GM21423 (cell line): ENCODE measurements around the gene PLGRKT.
"Not testable (repeated sequence)": the region's sequence is repeated elsewhere in the genome, so short reads cannot be mapped to it uniquely, and the experiment has no call there.

Experiments used
- ATAC-seq: cut with Tn5 transposase; IDR thresholded peaks from one replicate; pipeline ENCODE4 v1.9.1; 2021; ENCODE audit warnings: mild to moderate bottlenecking, moderate library complexity; ENCODE audit not compliant: unreplicated experiment

PLGRKT gene

DNA sequence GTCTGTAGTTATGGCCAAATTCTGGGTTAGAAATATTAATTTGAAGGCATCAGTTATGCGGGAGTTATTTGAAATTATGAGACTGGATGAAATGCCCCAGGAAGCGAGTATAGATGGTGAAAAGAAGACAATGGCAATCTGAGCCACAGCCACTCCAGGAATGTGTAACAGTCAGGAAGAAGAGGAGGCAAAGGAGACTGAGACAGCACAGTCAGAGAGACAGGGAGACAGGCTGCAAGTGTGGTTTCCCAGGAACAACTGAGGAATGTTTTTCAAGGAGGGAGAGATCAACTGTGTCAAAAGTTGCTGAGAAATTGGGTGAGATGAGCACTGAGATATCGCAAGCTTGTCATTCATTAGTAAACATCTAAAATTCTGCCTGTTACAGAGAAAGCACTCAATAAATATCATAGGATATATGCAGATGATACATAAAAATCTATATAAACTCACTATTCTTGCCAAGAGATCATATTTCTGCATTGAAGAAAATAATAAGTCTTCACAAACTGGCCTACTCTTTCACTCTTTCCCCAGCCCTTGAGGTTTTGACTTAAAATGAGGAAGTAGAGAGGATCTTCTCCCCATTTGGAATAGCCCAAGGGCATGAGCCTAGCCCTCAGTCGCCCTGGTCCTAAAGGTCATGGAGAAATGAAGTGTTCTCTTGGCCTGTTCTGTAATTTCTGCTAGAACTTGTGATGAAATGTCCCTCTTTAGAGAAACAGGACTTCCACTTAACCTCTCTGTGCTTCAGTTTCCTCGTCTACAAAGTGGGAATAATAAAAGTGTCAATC, 49.5 kb downstream of the PLGRKT start:
- no peak for ATAC-seq

DNA sequence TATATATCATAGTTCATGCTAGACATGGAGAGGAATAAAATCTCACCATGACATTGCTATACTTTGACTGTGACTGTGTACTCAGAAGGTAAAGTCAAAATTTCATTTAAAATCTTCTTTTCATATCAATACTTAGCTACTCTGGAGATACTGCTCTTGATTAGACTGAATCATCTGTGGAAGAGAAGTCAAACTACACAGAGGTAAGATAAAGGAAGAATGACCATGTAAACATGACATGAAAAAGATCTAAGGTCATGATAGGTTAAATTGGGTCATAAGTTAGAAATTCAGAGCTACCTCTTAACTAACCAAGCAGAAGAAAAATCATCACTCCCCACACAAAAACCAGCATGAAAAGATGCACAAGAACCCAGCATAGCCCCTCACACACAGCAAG, 53.3 kb downstream of the PLGRKT start:
- ATAC-seq, result no peak

DNA sequence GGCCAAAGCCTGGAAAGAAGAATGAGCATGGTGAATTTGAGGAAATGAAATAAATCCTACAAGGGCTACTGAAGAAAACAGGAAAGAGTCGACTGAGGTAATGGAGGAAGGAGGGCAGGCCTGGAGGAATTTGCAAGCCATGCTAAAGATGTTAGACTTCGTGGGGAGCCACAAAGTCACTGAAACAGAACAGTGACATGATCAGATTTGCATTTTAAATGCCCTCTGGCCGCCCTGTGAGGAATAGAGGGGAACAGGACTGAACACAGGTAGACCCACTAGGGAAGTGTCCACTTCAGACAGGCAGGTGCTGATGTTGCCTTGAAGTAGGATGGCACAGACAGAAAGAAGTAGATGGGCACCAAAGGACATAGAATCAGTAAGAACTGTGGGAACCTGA, 55.2 kb downstream of the PLGRKT start:
- peak; percentile 55 for ATAC-seq

DNA sequence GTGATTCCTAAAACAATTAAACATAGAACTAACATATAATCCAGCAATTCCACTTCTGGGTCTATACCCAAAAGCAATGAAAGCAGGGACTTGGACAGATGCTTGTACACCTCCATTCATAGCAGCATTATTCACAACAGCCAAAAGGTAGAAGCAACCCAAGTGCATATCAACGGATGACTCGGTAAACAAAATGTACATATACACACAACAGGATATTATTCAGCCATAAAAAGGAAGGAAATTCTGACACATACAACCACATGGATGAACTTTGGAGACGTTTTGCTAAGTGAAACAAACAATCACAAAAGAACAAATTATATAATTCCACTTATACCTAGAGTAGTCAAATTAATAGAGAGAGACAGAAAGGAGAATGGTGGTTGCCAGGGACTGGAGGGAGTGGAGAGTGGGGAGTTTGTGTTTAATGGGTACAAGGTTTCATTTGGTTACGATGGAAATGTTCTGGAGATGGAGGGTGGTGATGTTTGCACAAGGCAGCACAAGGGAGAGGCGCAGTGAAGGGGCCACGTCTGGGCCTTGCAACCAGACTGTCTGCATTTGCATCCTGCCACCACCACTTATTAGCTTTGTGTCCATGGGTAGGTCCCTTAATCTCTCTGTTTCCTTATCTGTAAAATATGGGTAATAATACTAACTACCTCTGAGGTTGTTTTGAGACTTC, 61.8 kb downstream of the PLGRKT start:
- ATAC-seq, result no peak

- no peak for ATAC-seq
Measured at GRCh38 chr9:5375091-5375490, 62.6 kb downstream of the PLGRKT start.

- peak; percentile 96 for ATAC-seq
Measured at GRCh38 chr9:5364294-5365024, 73.3 kb downstream of the PLGRKT start.

- no peak for ATAC-seq
Measured at GRCh38 chr9:5361326-5362010, 76.3 kb downstream of the PLGRKT start.

- no peak for ATAC-seq
Measured at GRCh38 chr9:5360341-5360740, 77.4 kb downstream of the PLGRKT start.

DNA sequence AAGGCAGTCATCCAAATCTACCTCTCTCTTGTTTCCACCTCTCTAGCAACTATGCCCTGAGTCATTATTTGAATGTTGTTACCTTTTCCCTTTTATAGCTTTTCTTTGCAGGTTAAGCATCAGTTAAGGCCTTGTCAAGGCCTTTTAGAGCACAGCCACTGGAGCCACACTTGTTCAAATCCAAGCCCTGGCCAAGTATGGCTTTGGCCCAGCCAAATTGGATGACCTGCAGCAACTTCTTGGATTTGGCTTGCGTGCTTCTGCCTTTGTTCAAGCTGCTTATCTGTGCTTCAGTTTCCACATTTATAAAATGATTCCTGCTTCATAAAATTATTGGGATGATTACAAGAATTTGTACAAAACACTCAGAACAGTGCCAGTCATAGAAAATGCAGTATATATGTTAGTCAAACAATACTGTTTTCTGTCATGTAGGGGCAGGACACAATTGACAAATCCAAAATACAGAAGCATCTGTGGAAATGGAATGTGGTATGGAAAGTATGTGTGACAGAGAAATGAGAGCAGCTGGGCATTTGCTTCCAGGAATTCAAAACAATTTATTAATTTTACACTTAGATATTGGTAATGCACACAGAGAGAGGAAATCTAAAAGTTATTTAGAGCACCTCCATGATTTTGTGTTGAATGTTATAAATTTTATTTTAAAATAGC, 80.2 kb downstream of the PLGRKT start:
- no peak for ATAC-seq

GRCh38 chr9:5355817-5356216, 81.9 kb downstream of the PLGRKT start:
- ATAC-seq, result no peak

DNA sequence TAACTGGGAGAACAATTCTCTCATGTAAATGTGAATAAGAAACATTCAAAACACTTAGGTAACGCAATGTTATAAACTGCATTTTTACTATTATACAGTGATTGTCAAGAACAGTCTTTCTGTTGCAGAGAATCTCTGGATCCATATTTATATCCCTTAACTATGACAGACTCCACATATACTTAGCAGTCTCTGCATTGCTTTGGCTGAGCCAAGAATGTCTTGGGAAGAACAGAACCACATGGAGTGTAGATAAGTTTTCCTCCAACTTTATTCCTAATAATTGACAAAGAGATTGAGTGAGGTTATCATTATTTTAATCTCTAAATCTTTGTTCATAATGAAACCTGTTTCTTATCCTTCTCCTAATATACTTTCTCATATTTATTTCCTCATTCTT, 82.5 kb downstream of the PLGRKT start:
- no peak for ATAC-seq

GRCh38 chr9:5354184-5354583, 83.5 kb downstream of the PLGRKT start:
- ATAC-seq, result no peak

GRCh38 chr9:5352637-5353248, 85.0 kb downstream of the PLGRKT start:
- no peak for ATAC-seq

DNA sequence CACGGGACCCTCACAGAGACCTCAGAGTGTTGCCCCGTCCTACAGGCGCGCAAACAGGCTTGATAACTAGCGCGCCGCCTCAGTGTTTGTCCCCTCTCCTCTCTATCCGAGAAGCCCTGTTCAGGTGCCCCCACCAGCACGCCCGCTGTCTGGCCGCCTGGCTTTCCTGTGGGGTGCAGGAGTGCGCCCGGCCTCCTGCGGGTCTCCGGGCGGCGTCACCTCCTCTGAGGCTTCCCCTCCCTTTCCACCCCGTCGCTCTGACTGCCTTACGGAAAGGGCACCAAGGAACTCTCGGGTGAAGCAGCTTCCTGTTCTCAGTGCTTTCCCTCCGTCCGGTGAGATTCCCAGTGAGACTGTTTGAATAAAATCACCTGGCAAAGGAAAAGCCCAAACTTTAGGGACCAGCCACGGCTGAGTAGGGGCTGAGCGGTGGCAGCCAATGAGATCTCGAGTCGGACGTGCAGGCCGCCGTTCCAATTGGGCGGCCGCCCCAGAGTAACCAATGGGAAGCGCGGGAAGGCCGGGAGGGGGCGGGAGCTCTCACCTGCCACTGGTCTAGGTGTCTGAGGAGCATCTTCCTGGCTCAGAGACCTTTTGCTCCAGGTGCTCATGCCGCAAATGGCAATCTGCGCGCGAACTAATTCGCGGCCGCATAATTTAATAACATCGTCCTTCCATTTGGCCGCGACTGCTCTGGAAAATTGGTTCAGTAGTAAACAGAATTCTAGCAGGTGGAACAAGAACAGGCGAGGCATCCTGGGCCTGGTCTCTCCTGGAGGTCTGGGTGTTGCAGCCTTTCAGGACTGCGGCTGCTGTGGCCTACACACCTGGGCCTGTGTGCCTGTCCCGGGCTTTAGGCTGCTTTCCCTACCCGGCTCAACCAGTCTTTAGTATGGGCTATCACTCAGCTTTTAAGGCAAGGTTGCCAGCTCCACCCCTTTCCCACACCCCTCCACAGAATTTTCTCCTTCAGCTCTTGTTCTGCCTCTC, 98.4 kb downstream of the PLGRKT start, which contains the start of gene RLN1:
Gene RLN1 (minus strand): TSS at position 885 of the 990 bp plus-strand sequence. CDS start 130 bp downstream, at position 755.
- ATAC-seq, result peak; percentile 99

GRCh38 chr9:5336688-5337087, 101.0 kb downstream of the PLGRKT start:
- ATAC-seq, result no peak

GRCh38 chr9:5331276-5331675, 106.4 kb downstream of the PLGRKT start:
- not testable (repeated sequence) for ATAC-seq

GRCh38 chr9:5326893-5327548, 110.7 kb downstream of the PLGRKT start:
- no peak for ATAC-seq

- ATAC-seq, result no peak
Measured at GRCh38 chr9:5326187-5326586, 111.5 kb downstream of the PLGRKT start.
